CD4-positive, alpha-beta T cell treated with Interleukin-4 for 1 hour (primary cell): ENCODE measurements around the gene NKTR.

Source experiments
- DNase-seq, 2 donors: peaks; one replicate each; pipeline ENCODE4 v3.0.0-alpha.2; 2020 to 2022

Gene NKTR

GRCh38 chr3:42662813-42663535 lies 62.5 kb downstream of the NKTR start:
- no peak for DNase-seq

GRCh38 chr3:42663581-42664437 lies 63.3 kb downstream of the NKTR start:
- peak in 1 of 2 donors; percentile 47 for DNase-seq

- DNase-seq: no peak
Measured at GRCh38 chr3:42664438-42664803, 63.9 kb downstream of the NKTR start.

GRCh38 chr3:42665050-42665878 lies 64.8 kb downstream of the NKTR start:
- DNase-seq: no peak

- no peak for DNase-seq
Measured at GRCh38 chr3:42666022-42666421, 65.5 kb downstream of the NKTR start.

- DNase-seq: no peak
Measured at GRCh38 chr3:42666577-42666998, 66.1 kb downstream of the NKTR start.

- DNase-seq: no peak
Measured at GRCh38 chr3:42667096-42667522, 66.6 kb downstream of the NKTR start.

GRCh38 chr3:42667523-42668412 lies 67.3 kb downstream of the NKTR start:
- DNase-seq: no peak

GRCh38 chr3:42668413-42668760 lies 67.9 kb downstream of the NKTR start:
- DNase-seq: no peak

GRCh38 chr3:42668793-42669217 lies 68.3 kb downstream of the NKTR start:
- DNase-seq: no peak

- DNase-seq: no peak
Measured at GRCh38 chr3:42670051-42670576, 69.6 kb downstream of the NKTR start.

GRCh38 chr3:42670670-42671069 lies 70.2 kb downstream of the NKTR start:
- no peak for DNase-seq

GRCh38 chr3:42672515-42672914 lies 72.0 kb downstream of the NKTR start:
- DNase-seq: no peak

GRCh38 chr3:42673082-42673481 lies 72.6 kb downstream of the NKTR start:
- DNase-seq: no peak

GRCh38 chr3:42674146-42674545 lies 73.7 kb downstream of the NKTR start:
- DNase-seq: no peak

- DNase-seq: no peak
Measured at GRCh38 chr3:42675909-42676308, 75.4 kb downstream of the NKTR start.

GRCh38 chr3:42678447-42678846 lies 78.0 kb downstream of the NKTR start:
- DNase-seq: no peak

- no peak for DNase-seq
Measured at GRCh38 chr3:42680271-42680670, 79.8 kb downstream of the NKTR start.

- DNase-seq: no peak
Measured at GRCh38 chr3:42680806-42681205, 80.3 kb downstream of the NKTR start.

GRCh38 chr3:42681361-42682038 lies 81.0 kb downstream of the NKTR start:
- no peak for DNase-seq

- no peak for DNase-seq
Measured at GRCh38 chr3:42682301-42683070, 82.0 kb downstream of the NKTR start.
